HEK293T (cell line): ENCODE measurements around the gene ZFYVE26.
"Not testable (repeated sequence)": the region's sequence is repeated elsewhere in the genome, so short reads cannot be mapped to it uniquely, and the experiment has no call there.

Experiments
- CTCF ChIA-PET: fragments of 350-600 bp; formaldehyde crosslinking; extraction: SDS; loops from one replicate; lab custom pipeline; 2021; ENCODE audit warnings: antibody characterized with exemption, inconsistent platforms; lab: Yijun Ruan, JAX
- POLR2A ChIA-PET: fragments of 350-600 bp; formaldehyde crosslinking; extraction: SDS; loops from one replicate; lab custom pipeline; 2020; ENCODE audit warnings: antibody characterized with exemption, inconsistent platforms; lab: Yijun Ruan, JAX
- DNase-seq: peaks from one replicate; pipeline ENCODE4 v3.0.0; 2012; ENCODE audit warnings: mixed read lengths; ENCODE audit errors: extremely low spot score
- ARNT ChIP-seq: fragments of 450-650 bp; IDR thresholded peaks from 2 replicates; pipeline ENCODE4 v1.6.1; 2017; ENCODE audit warnings: mild to moderate bottlenecking
- BHLHE40 ChIP-seq: fragments of 450-650 bp; IDR thresholded peaks from 2 replicates; pipeline ENCODE4 v1.6.1; 2016; ENCODE audit warnings: mild to moderate bottlenecking, moderate library complexity, borderline replicate concordance
- CTBP1 ChIP-seq: fragments of 450-650 bp; IDR thresholded peaks from 2 replicates; pipeline ENCODE4 v1.6.1; 2016; ENCODE audit warnings: borderline replicate concordance
- ELF4 ChIP-seq: fragments of 450-650 bp; IDR thresholded peaks from 2 replicates; pipeline ENCODE4 v1.6.1; 2017; ENCODE audit warnings: antibody characterized with exemption
- FOXA1 ChIP-seq: fragments of 450-650 bp; IDR thresholded peaks from 2 replicates; pipeline ENCODE4 v1.6.1; 2016; ENCODE audit warnings: mild to moderate bottlenecking
- FOXK2 ChIP-seq: fragments of 450-650 bp; IDR thresholded peaks from 2 replicates; pipeline ENCODE4 v1.6.1; 2016; ENCODE audit warnings: mild to moderate bottlenecking
- FOXM1 ChIP-seq: fragments of 450-650 bp; IDR thresholded peaks from 2 replicates; pipeline ENCODE4 v1.6.1; 2017; ENCODE audit warnings: mild to moderate bottlenecking, borderline replicate concordance
- HDGF ChIP-seq: fragments of 450-650 bp; IDR thresholded peaks from 2 replicates; pipeline ENCODE4 v1.6.1; 2017; ENCODE audit warnings: antibody characterized with exemption, borderline replicate concordance
- L3MBTL2 ChIP-seq: fragments of 450-650 bp; conservative IDR thresholded peaks from 2 replicates; pipeline ENCODE4 v1.6.1; 2016; ENCODE audit warnings: mild to moderate bottlenecking
- LEF1 ChIP-seq: fragments of 450-650 bp; IDR thresholded peaks from 2 replicates; pipeline ENCODE4 v1.6.1; 2017; ENCODE audit warnings: mild to moderate bottlenecking, borderline replicate concordance
- NFRKB ChIP-seq: fragments of 450-650 bp; IDR thresholded peaks from 2 replicates; pipeline ENCODE4 v1.6.1; 2016; ENCODE audit warnings: mild to moderate bottlenecking, moderate library complexity
- PKNOX1 ChIP-seq: fragments of 450-650 bp; IDR thresholded peaks from 2 replicates; pipeline ENCODE4 v1.6.1; 2016
- SP1 ChIP-seq: fragments of 450-650 bp; IDR thresholded peaks from 2 replicates; pipeline ENCODE4 v1.6.1; 2017
- SUZ12 ChIP-seq: fragments of 450-650 bp; IDR thresholded peaks from 2 replicates; pipeline ENCODE4 v1.6.1; 2016; ENCODE audit warnings: mild to moderate bottlenecking
- TARDBP ChIP-seq: fragments of 450-650 bp; IDR thresholded peaks from 2 replicates; pipeline ENCODE4 v1.6.1; 2016
- ZNF384 ChIP-seq: fragments of 450-650 bp; IDR thresholded peaks from 2 replicates; pipeline ENCODE4 v1.6.1; 2016

Gene ZFYVE26

GRCh38 chr14:67705211-67705610 is 111.2 kb downstream of the ZFYVE26 start:
- DNase-seq = no peak
- ChIA-PET CTCF (interaction anchor here (1.0 to 3.6 kb wide), 18 partner anchors 8 to 278 kb away, joined by 3 to 57 read pairs (median 6); partner anchors contain the start of genes ARG2, PIGH and VTI1B), POLR2A (interaction anchor here (1.2 kb wide), 2 partner anchors 30 to 31 kb away, joined by 3 to 4 read pairs; partner anchors contain the start of gene VTI1B)
- TF ChIP-seq ARNT (no peak), CTBP1 (no peak), ELF4 (no peak), SP1 (no peak), FOXA1 (no peak), BHLHE40 (no peak), LEF1 (no peak), ZNF384 (no peak), SUZ12 (no peak), L3MBTL2 (no peak), TARDBP (no peak)

GRCh38 chr14:67704484-67705089 is 111.8 kb downstream of the ZFYVE26 start:
- CTCF ChIA-PET = interaction anchor here (0.9 to 3.6 kb wide), 29 partner anchors 8 to 277 kb away, joined by 3 to 57 read pairs (median 6); partner anchors contain the start of genes ARG2, PIGH, RDH11 and VTI1B
- POLR2A ChIA-PET = interaction anchor here (0.7 to 2.2 kb wide), 9 partner anchors 9 to 174 kb away, joined by 3 to 29 read pairs (median 3); partner anchors contain the start of genes PIGH, RDH11, VTI1B and ZFYVE26
- DNase-seq = peak; percentile 62
- TF ChIP-seq SP1 (no peak), HDGF (no peak), TARDBP (no peak), FOXA1 (no peak), ELF4 (no peak), BHLHE40 (no peak), L3MBTL2 (no peak), FOXM1 (no peak), CTBP1 (no peak), ZNF384 (no peak), NFRKB (no peak), ARNT (no peak), SUZ12 (no peak), LEF1 (no peak)

GRCh38 chr14:67703997-67704396 is 112.4 kb downstream of the ZFYVE26 start:
- TF ChIP-seq FOXM1 = no peak
- TF ChIP-seq FOXA1 = no peak
- TF ChIP-seq SP1 = no peak
- TF ChIP-seq ZNF384 = no peak
- TF ChIP-seq BHLHE40 = no peak
- no peak for TF ChIP-seq LEF1
- no peak for TF ChIP-seq L3MBTL2
- no peak for TF ChIP-seq TARDBP
- TF ChIP-seq NFRKB = no peak
- no peak for TF ChIP-seq HDGF
- TF ChIP-seq ELF4 = no peak
- no peak for TF ChIP-seq PKNOX1
- CTCF ChIA-PET = interaction anchor here (0.9 to 3.6 kb wide), 29 partner anchors 9 to 276 kb away, joined by 3 to 57 read pairs (median 6); partner anchors contain the start of genes ARG2, PIGH, RDH11 and VTI1B
- POLR2A ChIA-PET = interaction anchor here (0.7 to 2.2 kb wide), 9 partner anchors 9 to 173 kb away, joined by 3 to 29 read pairs (median 3); partner anchors contain the start of genes PIGH, RDH11, VTI1B and ZFYVE26
- DNase-seq = no peak

- POLR2A ChIA-PET, DNase-seq: not testable (repeated sequence)
- peak; percentile 18; the same call in 1 of the 2 replicates for TF ChIP-seq PKNOX1
- CTCF ChIA-PET = interaction anchor here (1.0 to 1.5 kb wide), 2 partner anchors 101 to 274 kb away, joined by 3 to 8 read pairs; partner anchors contain the start of gene PIGH
Observed at GRCh38 chr14:67701492-67701891, 114.9 kb downstream of the ZFYVE26 start, which contains the start of gene RDH12. RDH12 (plus strand) TSS chr14:67701886; CDS start chr14:67722643, 20,757 bp downstream.

- no peak for DNase-seq
Observed at GRCh38 chr14:67698179-67698578, 118.2 kb downstream of the ZFYVE26 start.

More at GRCh38 chr14:67698179-67698578, 118.2 kb downstream of the ZFYVE26 start:
- ChIA-PET POLR2A (interaction anchor here (0.9 to 1.6 kb wide), 4 partner anchors 9 to 78 kb away, joined by 3 to 4 read pairs (median 4); no protein-coding TSS in a partner anchor), CTCF (no interaction called here)
- TF ChIP-seq FOXA1 (no peak), ELF4 (no peak), ZNF384 (no peak), LEF1 (no peak), HDGF (no peak), FOXM1 (no peak), SP1 (no peak), CTBP1 (no peak), FOXK2 (no peak), TARDBP (no peak), NFRKB (no peak), ARNT (no peak), PKNOX1 (no peak), L3MBTL2 (no peak), BHLHE40 (no peak), SUZ12 (no peak)
